ENCODE results near the gene FGFRL1.
"Not testable (repeated sequence)": the region's sequence is repeated elsewhere in the genome, so short reads cannot be mapped to it uniquely, and the experiment has no call there.

FGFRL1 gene

DNA sequence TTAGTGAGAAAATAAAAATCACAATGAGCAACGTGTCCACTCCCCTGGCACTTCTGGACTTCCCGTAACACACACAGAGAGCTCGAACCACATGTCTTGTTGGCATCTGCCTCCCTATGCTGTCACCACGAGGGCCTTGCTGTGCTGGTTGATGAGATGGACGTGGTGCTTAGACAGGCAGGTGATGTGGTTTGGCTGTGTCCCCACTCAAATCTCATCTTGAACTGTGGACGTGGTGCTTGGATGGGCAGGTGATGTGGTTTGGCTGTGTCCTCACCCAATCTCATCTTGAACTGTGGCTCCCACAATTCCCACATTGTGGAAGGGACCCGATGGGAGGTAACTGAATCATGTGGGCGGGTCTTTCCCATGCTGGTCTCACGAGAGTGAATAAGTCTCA, 40.0 kb downstream of the FGFRL1 start:
- no peak for DNase-seq (ENCODE audit: low spot score)

DNA sequence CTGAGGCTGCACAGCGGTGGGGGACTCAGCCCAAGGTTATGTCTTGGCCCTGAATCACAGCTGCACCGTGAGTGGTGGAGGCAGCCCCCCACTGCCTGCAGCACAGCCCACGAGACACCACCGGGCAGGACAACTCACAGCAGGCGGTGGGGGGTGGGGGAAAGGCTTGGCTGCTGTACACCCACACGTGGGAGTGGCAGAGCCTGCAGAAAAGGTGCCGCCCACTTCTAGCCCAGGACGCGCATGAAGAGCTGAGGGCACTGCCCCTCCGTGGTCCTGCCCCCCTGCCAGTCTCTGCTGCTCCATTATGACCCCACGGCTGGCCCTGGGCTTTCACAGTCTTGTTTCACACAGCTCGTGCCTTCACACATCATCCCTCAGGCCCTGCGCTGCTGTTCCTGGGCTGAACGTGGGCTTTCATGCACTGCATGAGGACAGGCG, 40.8 kb downstream of the FGFRL1 start:
- no peak for DNase-seq (ENCODE audit: low spot score)
- FAIRE-seq = no peak

More for the DNA sequence above, 40.0 kb downstream of the FGFRL1 start:
- no peak for FAIRE-seq

DNA sequence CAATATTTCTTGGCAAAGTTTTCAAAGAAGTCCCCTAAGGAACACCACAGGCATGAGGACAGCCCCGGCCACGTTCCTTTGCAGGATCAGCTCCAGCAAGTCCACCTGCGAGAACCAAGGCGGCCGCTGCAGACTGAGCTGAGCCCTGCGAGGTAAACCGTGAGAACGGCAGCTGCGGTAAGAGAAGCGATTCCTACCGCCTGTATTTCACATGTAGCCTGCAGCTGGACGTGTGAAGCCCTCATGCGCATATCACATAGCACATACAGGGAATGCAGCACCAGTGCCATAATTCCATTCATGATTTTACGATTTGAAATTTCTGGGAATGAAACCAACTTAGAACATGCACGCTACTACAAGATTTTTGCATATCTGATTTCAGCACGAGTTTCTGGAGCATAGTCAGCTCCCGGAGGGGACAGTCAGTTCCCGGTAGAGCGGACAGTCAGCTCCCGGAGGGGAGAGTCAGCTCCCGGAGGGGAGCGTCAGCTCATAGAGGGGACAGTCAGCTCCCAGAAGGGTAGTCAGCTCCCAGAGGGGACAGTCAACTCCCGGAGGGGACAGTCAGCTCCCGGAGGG, 41.7 kb downstream of the FGFRL1 start:
- DNase-seq (ENCODE audit: low spot score) (no peak), FAIRE-seq (no peak)

DNA sequence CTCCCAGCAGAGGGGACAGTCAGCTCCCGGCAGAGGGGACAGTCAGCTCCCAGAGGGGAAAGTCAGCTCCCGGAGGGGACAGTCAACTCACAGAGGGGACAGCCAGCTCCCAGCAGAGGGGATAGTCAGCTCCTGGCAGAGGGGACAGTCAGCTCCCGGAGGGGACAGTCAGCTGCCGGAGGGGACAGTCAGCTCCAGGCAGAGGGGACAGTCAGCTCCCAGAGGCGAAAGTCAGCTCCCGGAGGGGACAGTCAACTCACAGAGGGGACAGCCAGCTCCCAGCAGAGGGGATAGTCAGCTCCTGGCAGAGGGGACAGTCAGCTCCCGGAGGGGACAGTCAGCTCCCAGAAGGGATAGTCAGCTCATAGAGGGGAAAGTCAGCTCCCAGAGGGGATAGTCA, 42.5 kb downstream of the FGFRL1 start:
- FAIRE-seq; DNase-seq (ENCODE audit: low spot score): not testable (repeated sequence)

DNA sequence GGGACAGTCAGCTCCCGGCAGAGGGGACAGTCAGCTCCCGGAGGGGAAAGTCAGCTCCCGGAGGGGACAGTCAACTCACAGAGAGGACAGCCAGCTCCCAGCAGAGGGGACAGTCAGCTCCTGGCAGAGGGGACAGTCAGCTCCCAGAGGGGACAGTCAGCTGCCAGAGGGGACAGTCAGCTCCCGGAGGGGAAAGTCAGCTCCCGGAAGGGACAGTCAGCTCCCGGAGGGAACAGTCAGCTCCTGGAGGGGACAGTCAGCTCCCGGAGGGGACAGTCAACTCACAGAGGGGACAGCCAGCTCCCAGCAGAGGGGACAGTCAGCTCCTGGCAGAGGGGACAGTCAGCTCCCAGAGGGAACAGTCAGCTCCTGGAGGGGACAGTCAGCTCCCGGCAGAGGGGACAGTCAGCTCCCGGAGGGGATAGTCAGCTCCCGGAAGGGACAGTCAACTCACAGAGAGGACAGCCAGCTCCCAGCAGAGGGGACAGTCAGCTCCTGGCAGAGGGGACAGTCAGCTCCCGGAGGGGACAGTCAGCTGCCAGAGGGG, 43.3 kb downstream of the FGFRL1 start:
- not testable (repeated sequence) for FAIRE-seq; DNase-seq (ENCODE audit: low spot score)

DNA sequence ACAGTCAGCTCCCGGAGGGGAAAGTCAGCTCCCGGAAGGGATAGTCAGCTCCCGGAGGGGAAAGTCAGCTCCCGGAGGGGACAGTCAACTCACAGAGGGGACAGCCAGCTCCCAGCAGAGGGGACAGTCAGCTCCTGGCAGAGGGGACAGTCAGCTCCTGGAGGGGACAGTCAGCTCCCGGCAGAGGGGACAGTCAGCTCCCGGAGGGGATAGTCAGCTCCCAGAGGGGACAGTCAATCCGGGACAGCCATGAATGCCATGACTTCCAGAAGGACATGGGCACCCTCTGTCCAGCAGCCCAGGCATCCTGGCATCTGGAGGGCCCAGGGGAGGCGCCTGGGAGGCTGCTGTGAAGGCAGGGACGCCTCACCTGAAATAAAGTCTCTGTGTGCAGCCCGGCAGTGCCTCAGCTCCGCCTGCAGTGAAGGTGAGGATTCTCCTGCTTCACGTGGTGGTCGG, 43.8 kb downstream of the FGFRL1 start:
- not testable (repeated sequence) for FAIRE-seq; DNase-seq (ENCODE audit: low spot score)

DNA sequence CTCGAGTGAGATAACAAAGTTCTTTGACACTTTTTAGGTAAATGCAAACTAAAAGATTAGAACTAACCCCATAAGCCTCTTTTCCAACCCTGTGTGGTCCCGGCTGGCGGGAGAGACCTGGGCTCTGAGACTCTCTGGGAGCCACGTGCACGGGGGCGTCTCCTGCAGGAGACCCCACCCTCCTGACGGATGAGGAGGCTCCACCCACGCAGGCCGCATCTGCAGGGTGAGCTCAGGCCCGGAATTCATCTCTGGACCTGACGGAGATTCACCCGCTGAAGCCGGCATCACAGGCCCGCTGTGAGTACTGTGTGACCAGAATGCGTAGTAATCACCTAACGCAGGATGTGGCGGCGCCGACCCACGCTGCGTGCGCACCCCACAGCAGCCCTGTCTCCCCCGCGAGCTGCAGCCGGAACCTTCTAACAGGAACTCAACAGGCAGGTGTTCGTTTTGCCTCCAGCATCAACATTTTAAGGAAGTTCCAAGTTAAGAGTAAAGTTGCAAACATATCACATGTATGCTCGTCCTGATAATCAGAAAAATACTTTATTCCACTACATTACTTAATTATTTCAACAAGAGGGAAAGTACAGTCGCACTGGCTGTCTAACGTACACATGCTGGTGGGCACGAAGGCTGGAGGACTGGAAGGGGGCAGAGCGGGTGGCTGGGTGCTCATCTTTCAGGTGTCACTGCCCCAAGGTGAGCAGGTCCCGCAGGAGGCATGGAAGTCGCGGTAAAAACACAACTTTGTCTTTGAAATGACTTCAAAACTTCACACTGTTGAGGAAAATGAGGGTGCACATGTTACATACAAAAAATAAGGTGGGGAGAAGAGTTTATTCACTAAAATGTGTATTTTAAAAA, 44.5 kb downstream of the FGFRL1 start:
- no peak for DNase-seq (ENCODE audit: low spot score)
- FAIRE-seq = no peak

DNA sequence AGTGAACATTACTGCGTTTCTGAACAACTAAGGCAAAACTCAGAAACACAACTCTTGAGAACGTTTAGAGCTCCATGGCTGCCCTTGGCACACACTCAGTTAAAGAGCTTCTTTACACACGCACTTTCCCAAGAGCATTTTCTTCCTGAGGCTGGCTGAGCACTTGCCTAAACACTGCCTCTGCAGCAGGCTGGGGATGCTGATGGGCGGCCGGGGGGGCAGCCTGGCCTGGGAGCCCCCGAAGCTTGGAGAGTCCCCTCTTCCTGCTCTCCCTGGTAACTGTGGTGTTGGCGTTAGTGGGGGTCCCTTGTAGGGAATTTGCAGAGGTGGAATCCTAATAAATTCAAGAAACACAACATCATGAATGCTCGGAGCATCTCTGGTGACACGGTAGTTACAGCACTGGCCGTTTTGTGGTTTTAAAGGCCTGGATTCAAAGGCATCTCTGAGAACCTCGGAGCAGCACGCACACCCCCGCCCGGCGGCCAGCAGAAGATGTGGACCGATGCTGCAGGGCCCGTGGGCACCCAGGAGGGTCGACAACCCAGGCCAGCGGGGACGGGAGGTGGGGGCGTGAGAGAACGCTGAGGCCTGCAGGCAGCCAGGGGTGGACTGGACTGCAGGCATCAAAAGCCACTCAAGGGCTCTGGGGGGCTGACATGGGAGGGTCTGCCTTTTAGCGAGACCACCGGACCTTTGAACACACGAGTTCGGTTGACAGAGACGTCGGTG, 45.4 kb downstream of the FGFRL1 start:
- no peak for DNase-seq (ENCODE audit: low spot score)
- no peak for FAIRE-seq

DNA sequence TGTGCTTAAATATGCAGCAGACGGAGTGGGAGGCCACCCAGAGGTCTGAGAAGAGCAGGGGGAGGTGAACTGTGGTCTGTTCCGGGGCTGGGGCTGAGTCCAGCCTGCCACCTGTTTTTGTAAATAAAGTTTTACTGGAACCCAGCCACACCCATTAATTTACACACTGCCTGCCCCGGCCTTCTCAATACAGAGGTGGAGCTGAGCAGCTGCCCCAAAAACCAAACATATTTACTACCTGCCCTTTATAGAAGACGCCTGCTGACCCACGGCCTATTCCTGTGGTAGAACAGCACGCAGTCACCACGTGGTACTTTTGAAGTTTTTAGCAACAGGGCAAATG, 45.9 kb downstream of the FGFRL1 start:
- FAIRE-seq = no peak
- no peak for DNase-seq (ENCODE audit: low spot score)

DNA sequence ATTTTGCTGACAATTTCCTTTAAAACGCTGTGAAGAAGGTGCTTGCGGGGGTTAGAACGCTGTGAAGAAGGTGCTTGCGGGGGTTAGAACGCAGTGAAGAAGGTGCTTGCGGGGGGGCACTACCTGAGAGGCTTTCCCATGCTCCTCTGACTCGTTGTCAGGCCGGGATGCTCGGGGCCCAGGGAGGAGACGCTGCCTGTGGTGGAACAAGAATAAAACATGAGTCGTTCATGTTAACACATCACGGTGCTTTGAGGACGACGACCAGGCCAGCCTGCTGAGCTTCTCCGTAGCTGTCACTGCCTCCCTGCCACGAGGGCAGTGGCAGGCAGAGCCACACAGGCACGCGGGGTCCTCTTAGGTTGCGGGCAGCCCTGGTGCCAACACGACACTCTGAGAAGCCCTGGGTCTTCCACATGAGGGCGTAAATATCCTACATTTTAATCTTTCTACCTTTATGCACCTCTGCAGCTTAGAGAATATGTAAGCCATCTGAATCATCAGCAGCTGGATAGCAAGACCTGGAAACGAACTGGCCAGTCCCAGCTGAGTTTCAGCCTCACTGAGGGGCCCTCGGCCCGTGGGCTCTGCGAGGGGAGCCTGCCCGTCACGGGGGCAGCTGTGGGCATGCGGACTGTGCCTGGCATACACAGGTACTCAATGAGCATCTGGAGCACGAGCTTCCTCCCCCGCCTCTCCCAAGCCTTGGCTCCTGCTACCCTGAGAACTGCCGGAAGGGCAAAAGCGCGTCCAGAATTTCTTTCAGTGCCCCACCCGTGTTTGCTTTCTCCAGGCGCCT, 47.0 kb downstream of the FGFRL1 start:
- DNase-seq (ENCODE audit: low spot score) (no peak), FAIRE-seq (no peak)

DNA sequence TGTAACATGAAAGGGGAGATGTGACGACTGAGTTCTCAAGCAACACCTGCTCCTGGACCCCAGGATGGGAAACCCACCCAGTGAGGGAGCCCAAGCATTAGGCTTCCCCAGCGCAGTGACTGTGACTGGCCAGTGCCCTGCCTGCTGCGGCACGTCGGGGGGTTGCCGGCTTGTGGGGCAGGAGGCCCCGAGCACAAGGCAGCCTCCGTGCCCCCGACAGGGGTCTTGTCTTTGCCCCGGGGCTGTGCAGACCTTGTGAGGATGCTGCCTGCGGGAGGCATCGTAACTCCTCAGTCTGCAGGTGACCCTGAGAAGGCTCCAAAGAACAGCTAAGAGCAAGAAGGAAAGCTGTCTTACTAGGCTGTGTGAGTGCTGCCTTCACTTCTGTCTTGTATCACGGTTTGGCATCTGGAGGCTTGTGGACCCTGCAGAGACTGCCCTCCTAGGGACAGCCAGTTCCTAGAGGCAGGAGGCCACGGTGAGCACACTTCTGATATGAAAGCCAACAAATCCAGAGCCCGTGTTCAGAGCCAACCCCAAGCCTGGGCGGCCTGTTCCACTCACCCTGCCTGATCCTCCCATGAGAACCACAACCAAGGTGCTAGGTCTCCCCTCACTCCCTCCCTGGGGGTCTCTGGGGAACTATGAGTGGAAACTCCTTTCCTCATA, 47.7 kb downstream of the FGFRL1 start:
- FAIRE-seq (no peak), DNase-seq (ENCODE audit: low spot score) (no peak)

DNA sequence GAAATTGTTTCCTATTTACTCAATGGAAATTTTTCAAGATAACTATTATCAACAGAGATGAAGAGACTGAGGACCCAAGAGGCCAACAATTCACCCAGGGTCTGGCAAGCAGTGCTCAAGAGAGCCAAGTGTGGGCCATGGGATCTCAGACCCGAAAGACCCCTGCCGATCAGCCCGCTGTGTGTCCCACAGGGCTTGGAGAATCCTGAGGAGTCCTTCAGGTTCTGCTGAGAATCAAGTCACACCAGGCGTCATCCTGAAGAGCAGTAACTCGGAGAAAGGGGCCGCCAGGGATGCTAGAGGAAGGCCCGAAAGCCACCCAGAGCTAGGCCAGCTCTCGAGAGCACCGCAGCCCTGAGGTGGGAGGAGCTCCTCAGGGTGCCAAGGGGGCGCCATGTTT, 48.7 kb downstream of the FGFRL1 start:
- DNase-seq (ENCODE audit: low spot score) = no peak
- no peak for FAIRE-seq

DNA sequence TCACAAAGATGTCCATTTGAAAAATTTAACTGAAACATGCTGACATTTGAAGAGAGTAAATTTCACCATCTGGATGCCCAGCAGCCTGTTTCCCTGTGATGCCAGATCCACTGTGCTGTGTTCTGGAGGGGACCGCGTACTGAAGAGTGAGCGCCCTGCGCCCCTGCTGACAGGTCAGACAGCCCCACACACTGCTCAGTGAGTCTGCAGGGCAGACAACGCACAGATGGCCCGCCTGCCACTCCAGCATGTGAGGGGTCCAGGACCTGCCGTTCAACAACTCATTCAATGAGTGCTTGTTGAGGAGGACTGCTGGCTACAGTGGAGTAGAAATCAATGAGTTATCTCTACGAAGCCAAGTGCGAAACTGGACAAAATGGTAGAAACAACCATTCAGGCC, 49.2 kb downstream of the FGFRL1 start:
- no peak for FAIRE-seq

DNA sequence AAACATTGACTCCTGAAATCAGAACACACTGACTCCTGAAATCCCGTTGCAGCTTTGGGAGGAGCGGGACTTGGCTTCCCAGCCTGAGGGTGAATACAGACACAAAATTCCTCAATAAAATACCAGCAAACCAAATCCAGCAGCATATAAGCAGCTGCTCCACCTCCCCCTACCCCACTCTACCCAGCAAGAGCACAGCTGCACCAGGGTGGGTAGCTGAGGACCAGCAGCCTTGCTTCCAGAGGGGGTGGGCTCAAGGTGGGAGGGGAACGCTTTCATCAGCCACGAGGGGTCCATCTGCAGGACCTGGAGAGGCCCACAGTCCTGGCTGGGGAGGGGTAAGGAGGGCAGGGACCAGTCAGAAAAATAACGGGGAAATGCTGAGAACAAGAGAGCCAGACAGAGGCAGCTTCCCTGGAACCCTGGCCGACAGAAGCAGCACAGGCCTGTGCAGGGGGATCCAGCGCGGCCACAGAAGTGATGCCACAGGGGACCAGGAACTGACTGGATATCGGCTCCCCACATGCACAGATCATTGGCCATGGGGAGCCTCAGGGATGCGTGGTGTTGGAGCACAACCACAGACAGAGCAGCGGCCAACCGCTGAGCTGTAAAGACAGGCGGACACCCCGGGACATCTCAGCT, 49.8 kb downstream of the FGFRL1 start:
- FAIRE-seq (no peak), DNase-seq (ENCODE audit: low spot score) (no peak)

More for the DNA sequence above, 49.2 kb downstream of the FGFRL1 start:
- DNase-seq (ENCODE audit: low spot score) = no peak

DNA sequence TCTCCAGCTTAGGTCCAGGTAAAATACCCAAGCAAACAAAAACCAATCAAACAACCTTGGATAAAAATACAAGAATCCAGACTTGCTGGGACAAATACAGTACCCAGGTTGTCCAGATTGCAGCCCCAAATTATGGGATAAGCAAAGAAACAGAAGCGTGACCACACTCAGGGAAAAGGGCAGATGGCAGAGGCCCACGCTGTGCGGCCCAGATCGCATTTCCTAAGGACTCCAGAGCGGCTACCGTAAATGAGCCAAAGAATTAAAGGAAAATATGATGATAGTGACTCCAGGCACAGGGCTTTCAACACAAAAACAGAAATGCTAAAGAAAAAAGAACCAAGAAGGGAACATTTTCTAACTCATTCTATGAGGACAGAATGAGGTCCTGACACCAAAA, 50.3 kb downstream of the FGFRL1 start:
- DNase-seq (ENCODE audit: low spot score) (no peak), FAIRE-seq (no peak)

DNA sequence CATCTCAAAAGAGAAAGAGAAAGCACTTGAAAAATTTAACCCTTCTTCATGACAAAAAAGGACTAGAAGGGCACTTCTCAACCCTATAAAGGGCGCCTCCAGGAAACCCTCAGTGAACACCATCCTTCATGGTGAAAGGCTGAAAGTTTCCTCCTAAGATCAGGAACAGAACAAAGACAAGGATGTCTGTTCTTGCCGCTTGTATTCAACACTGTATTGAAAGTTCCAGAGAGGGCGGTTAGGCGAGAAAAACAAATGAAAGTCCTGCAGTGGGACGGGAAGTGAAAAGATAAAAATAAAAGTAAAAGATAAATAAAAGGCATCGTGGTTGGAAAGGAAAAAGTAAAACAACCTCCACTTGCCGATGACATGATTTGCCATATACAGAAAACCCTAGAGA, 51.0 kb downstream of the FGFRL1 start:
- no peak for FAIRE-seq
- DNase-seq (ENCODE audit: low spot score) = no peak

DNA sequence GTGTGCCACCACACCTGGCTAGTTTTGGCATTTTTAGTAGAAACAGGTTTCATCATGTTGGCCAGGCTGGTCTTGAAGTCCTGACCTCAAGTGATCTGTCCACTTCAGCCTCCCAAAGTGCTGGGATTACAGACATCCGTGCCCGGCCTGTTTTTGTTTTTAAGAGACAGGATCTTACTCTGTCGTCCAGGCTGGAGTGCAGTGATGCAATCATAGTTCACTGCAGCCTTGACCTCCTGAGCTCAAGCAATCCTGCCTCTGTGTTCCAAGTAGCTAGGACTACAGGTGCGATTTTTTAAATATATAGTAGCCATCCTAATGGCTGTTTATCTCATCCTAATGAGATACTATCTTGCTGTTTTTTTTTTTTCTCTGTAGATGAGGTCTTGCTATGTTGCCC, 54.3 kb downstream of the FGFRL1 start:
- no peak for FAIRE-seq
- DNase-seq (ENCODE audit: low spot score) = no peak

DNA sequence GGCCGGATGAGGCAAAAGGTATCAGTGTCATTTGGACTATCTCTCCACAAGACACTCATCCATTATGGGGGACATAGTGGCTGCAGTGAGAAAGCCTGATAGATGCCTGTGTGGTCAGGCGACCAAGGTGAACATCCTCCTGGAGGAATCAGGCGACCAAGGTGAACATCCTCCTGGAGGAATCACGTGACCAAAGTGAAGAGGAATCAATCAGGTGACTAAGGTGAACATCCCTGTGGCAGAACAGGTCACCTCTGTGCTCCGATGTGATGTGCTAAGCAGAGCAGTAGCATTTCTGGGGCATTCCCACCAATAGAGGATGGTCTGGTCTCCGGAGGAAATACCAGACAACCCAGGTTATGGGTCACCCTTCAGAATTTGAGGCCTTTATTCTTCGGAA, 58.0 kb downstream of the FGFRL1 start:
- FAIRE-seq (no peak), DNase-seq (ENCODE audit: low spot score) (no peak)

DNA sequence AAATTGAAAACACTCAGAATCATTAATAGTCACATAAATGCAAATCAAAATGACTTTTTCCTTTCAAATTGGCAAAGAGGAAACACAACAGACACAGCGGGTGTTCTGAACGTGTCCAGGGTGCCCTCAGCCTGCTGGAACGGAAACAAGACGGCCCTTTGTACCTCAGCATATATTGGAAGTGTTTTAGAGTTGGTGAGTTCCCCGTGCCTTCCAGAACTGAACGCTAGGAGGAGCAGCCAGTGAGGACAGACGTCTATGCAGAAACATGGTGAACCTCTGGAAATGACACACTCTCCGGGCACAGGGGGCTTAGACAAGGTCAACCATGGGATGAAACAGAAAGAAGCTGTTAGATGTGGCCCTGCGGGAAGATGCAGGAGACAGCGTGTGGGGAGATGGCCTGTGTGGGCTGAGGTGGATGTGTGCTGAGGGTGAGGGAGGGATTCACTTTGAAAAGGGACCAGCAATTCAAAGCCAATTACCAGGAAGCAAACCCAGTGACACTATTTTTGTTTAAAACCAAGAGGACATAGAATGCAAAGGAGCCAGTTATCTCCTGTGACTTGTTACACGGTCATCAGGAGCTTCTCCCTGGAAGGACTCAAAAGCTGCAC, 61.5 kb downstream of the FGFRL1 start:
- peak; percentile 44 for DNase-seq (ENCODE audit: low spot score)
- no peak for FAIRE-seq

DNA sequence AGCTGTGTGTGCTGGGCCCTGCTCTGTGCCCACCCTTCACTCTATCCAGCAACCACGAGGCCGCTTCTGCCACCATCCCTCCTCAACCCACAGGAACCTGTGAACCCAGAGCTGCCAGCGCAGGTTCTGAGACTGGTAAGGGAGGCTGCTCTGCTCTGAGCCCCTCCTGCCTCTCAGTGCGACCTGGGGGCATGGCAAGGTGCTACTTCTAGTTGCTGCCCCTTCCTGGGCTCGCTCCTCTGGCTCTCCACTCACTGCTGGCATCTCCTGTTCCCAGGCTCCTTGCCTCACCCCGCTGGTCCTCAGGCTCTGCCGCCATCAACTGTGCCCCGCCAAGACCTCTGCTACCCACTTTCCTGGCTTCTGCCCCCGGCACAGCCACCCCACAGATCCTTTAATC, 62.7 kb downstream of the FGFRL1 start:
- DNase-seq (ENCODE audit: low spot score) (no peak), FAIRE-seq (no peak)

All from urothelium cell line (cell line).